Measurements from ENCODE around the gene FILIP1L. TPM values are rescaled to one million over a fixed set of nuclear protein-coding genes. Genes with fewer than 3 reads are reported as not detected.

Gene FILIP1L
- total and polyA plus RNA-seq, 7 donors: 9.2 to 274 (median 78.5) TPM

- no peaks in the 10 kb centered on the region for H3K36me3 ChIP-seq (ENCODE audit: insufficient read depth in 1 of 2, low read depth in 1 of 2)
- H3K27me3 ChIP-seq (ENCODE audit: insufficient read depth in 3 of 3, low read length in 2 of 3): no peaks in the 10 kb centered on the region
- intact Hi-C loops (cut with DNase I): loop anchor here (5.0 kb wide), 2 partner anchors 47 to 87 kb away; partner anchors contain the start of gene FILIP1L (in 1 of the 2)
- H3K9me3 ChIP-seq: peaks cover 12% of the 10 kb centered on the region
- no peak for TF ChIP-seq CTCF (IDR thresholded peaks at IDR 0.05)
- ATAC-seq (peak; percentile 79 to 93 (median 86)), DNase-seq (no peak)
- WGBS, 3 donors: 23 to 34% (median 26%) methylated on average over 2 of the region's 2 CpGs
- peak overlapping the region; percentile 37 for H3K4me3 ChIP-seq
- H3K4me1 ChIP-seq: peaks cover 49% of the 10 kb centered on the region
- H3K27ac ChIP-seq: peak overlapping the region; percentile 84
Observed at GRCh38 chr3:100158918-100159330, 44.6 kb upstream of the FILIP1L start.

- Histone ChIP-seq H3K27ac (peak overlapping the region; percentile 84), H3K27me3 (ENCODE audit: insufficient read depth in 3 of 3, low read length in 2 of 3) (no peaks in the 10 kb centered on the region), H3K9me3 (peaks cover 12% of the 10 kb centered on the region), H3K4me3 (peak overlapping the region; percentile 13), H3K4me1 (peaks cover 39% of the 10 kb centered on the region), H3K36me3 (ENCODE audit: insufficient read depth in 1 of 2, low read depth in 1 of 2) (no peaks in the 10 kb centered on the region)
- intact Hi-C loops (cut with DNase I): loop anchor here (5.0 kb wide), 2 partner anchors 45 to 85 kb away; partner anchors contain the start of gene FILIP1L (in 1 of the 2)
- peak; percentile 52 to 76 (median 68) for ATAC-seq
- TF ChIP-seq CTCF (IDR thresholded peaks at IDR 0.05): no peak
- no peak for DNase-seq
- WGBS, 3 donors: 25 to 34% (median 30%) methylated on average over 2 of the region's 2 CpGs
Observed at GRCh38 chr3:100157685-100158084, 43.4 kb upstream of the FILIP1L start.

GRCh38 chr3:100155590-100155989, 41.3 kb upstream of the FILIP1L start:
- TF ChIP-seq CTCF (IDR thresholded peaks at IDR 0.05): no peak
- H3K36me3 ChIP-seq (ENCODE audit: insufficient read depth in 1 of 2, low read depth in 1 of 2): no peaks in the 10 kb centered on the region
- ATAC-seq (no peak), DNase-seq (no peak)
- H3K27me3 ChIP-seq (ENCODE audit: insufficient read depth in 3 of 3, low read length in 2 of 3): no peaks in the 10 kb centered on the region
- peaks cover 38% of the 10 kb centered on the region for H3K4me1 ChIP-seq
- no peak overlapping the region for H3K4me3 ChIP-seq
- intact Hi-C loops (cut with DNase I): loop anchor here (5.0 kb wide), 2 partner anchors 43 to 83 kb away; partner anchors contain the start of gene FILIP1L (in 1 of the 2)
- peaks cover 12% of the 10 kb centered on the region for H3K9me3 ChIP-seq
- H3K27ac ChIP-seq: no peak overlapping the region

GRCh38 chr3:100155128-100155527, 40.8 kb upstream of the FILIP1L start:
- intact Hi-C loops (cut with DNase I): loop anchor here (5.0 kb wide), 2 partner anchors 43 to 83 kb away; partner anchors contain the start of gene FILIP1L (in 1 of the 2)
- peaks cover 38% of the 10 kb centered on the region for H3K4me1 ChIP-seq
- DNase-seq (no peak), ATAC-seq (no peak)
- H3K36me3 ChIP-seq (ENCODE audit: insufficient read depth in 1 of 2, low read depth in 1 of 2): no peaks in the 10 kb centered on the region
- no peak overlapping the region for H3K4me3 ChIP-seq
- TF ChIP-seq CTCF (IDR thresholded peaks at IDR 0.05): no peak
- H3K9me3 ChIP-seq: peaks cover 12% of the 10 kb centered on the region
- no peak overlapping the region for H3K27ac ChIP-seq
- no peaks in the 10 kb centered on the region for H3K27me3 ChIP-seq (ENCODE audit: insufficient read depth in 3 of 3, low read length in 2 of 3)

GRCh38 chr3:100154171-100154570, 39.9 kb upstream of the FILIP1L start:
- Histone ChIP-seq H3K4me1 (peaks cover 34% of the 10 kb centered on the region), H3K9me3 (peaks cover 12% of the 10 kb centered on the region), H3K4me3 (no peak overlapping the region), H3K27me3 (ENCODE audit: insufficient read depth in 3 of 3, low read length in 2 of 3) (no peaks in the 10 kb centered on the region), H3K36me3 (ENCODE audit: insufficient read depth in 1 of 2, low read depth in 1 of 2) (no peaks in the 10 kb centered on the region), H3K27ac (no peak overlapping the region)
- WGBS, 3 donors: 100% methylated on average over 1 of the region's 1 CpG
- ATAC-seq (no peak), DNase-seq (no peak)
- no peak for TF ChIP-seq CTCF (IDR thresholded peaks at IDR 0.05)
- intact Hi-C loops (cut with DNase I): no loop called here
